Bronchial epithelial cell (primary cell): ENCODE results near the gene GRHL1. TPM values are rescaled to one million over a fixed set of nuclear protein-coding genes. Genes with fewer than 3 reads are reported as not detected.
A peak's percentile ranks its signal among the peaks of the same experiment; 100 is the strongest.

Source experiments
- DNase-seq: peaks from one replicate; pipeline ENCODE4 v3.0.0-alpha.2; 2010; ENCODE audit warnings: low read depth
- FAIRE-seq: peaks from 2 replicates; lab custom pipeline; 2011; peaks lifted over from hg19 to GRCh38; lab: Jason Lieb, UNC
- H3K27me3 ChIP-seq: 2 replicates; pipeline ENCODE4 v1.5.1; 2011; ENCODE audit warnings: low read length; ENCODE audit not compliant: control insufficient read depth, insufficient read depth
- H3K36me3 ChIP-seq: 2 replicates; pipeline ENCODE4 v1.5.1; 2011; ENCODE audit warnings: low read length; ENCODE audit not compliant: control insufficient read depth, insufficient read depth
- H3K4me3 ChIP-seq: 2 replicates; pipeline ENCODE4 v1.5.1; 2011; ENCODE audit warnings: mild to moderate bottlenecking, low read depth, low read length, control low read depth
- CTCF ChIP-seq: IDR thresholded peaks from 2 replicates; pipeline ENCODE4 v1.5.1; 2011; ENCODE audit warnings: mild to moderate bottlenecking, moderate library complexity, low read length, control low read depth, inconsistent platforms; ENCODE audit not compliant: insufficient read depth, severe bottlenecking
- total RNA-seq: library from RNA; depleted of rRNA; stranded (reverse); fragments of >200 nt; gene quantifications from 2 replicates; pipeline ENCODE4 v1.2.1, GENCODE V29; 2014

The GRHL1 gene
- total RNA-seq, 1 donor from 2014 or later, result 25.5 TPM

GRCh38 chr2:9944330-9944758 lies 7.1 kb upstream of the GRHL1 start:
- H3K4me3 ChIP-seq, result no peak overlapping the region
- peak; percentile 40 for DNase-seq
- no peaks in the 10 kb centered on the region for H3K36me3 ChIP-seq
- TF ChIP-seq CTCF, result no peak
- H3K27me3 ChIP-seq, result no peaks in the 10 kb centered on the region
- no peak for FAIRE-seq

- FAIRE-seq (no peak), DNase-seq (no peak)
- Histone ChIP-seq H3K27me3 (no peaks in the 10 kb centered on the region), H3K4me3 (no peak overlapping the region), H3K36me3 (no peaks in the 10 kb centered on the region)
- TF ChIP-seq CTCF, result no peak
Measured at GRCh38 chr2:9945596-9945995, 5.9 kb upstream of the GRHL1 start.

GRCh38 chr2:9946076-9946475 lies 5.4 kb upstream of the GRHL1 start:
- no peak for FAIRE-seq
- TF ChIP-seq CTCF, result no peak
- H3K36me3 ChIP-seq, result no peaks in the 10 kb centered on the region
- H3K4me3 ChIP-seq, result no peak overlapping the region
- H3K27me3 ChIP-seq, result no peaks in the 10 kb centered on the region
- DNase-seq, result no peak

GRCh38 chr2:9946818-9947217 lies 4.7 kb upstream of the GRHL1 start:
- no peak overlapping the region for H3K4me3 ChIP-seq
- FAIRE-seq, result no peak
- H3K27me3 ChIP-seq, result no peaks in the 10 kb centered on the region
- H3K36me3 ChIP-seq, result no peaks in the 10 kb centered on the region
- DNase-seq, result no peak
- no peak for TF ChIP-seq CTCF

GRCh38 chr2:9948721-9949120 lies 2.8 kb upstream of the GRHL1 start:
- FAIRE-seq (no peak), DNase-seq (no peak)
- TF ChIP-seq CTCF, result no peak
- Histone ChIP-seq H3K36me3 (no peaks in the 10 kb centered on the region), H3K27me3 (no peaks in the 10 kb centered on the region), H3K4me3 (no peak overlapping the region)

GRCh38 chr2:9949239-9949991 lies 2.1 kb upstream of the GRHL1 start:
- no peaks in the 10 kb centered on the region for H3K27me3 ChIP-seq
- FAIRE-seq, result no peak
- TF ChIP-seq CTCF, result no peak
- no peak overlapping the region for H3K4me3 ChIP-seq
- DNase-seq, result no peak
- H3K36me3 ChIP-seq, result no peaks in the 10 kb centered on the region
